Activated naive CD8-positive, alpha-beta T cell treated with anti-CD3 and anti-CD28 coated beads, Interleukin-2, amount 10 ng/mL, durations not matched to agents 7 days and 5 days (primary cell): ENCODE data around the gene SELENOS. TPM values are rescaled to one million over a fixed set of nuclear protein-coding genes. Genes with fewer than 3 reads are reported as not detected.
A peak's percentile ranks its signal among the peaks of the same experiment; 100 is the strongest.

Experiments
- ATAC-seq: fragments of 150-1000 bp; cut with Tn5 transposase; one replicate; pipeline ENCODE4 v1.10.0; 2021; ENCODE audit warnings: low read depth, moderate library complexity
- POLR2A ChIA-PET: fragments of 350-600 bp; sonication (Branson Sonifier 250); formaldehyde crosslinking; loops from one replicate; lab custom pipeline; 2021; ENCODE audit warnings: antibody characterized with exemption; lab: Charles Lee
- DNase-seq: peaks from one replicate; pipeline ENCODE4 v3.0.0; 2021
- H3K27ac Mint-ChIP-seq: one replicate; pipeline ENCODE4 v1.8.0; 2022; ENCODE audit warnings: mild to moderate bottlenecking, mixed read lengths
- H3K27me3 Mint-ChIP-seq: one replicate; pipeline ENCODE4 v1.8.0; 2022; ENCODE audit warnings: mild to moderate bottlenecking, moderate library complexity, mixed read lengths
- H3K36me3 Mint-ChIP-seq: one replicate; pipeline ENCODE4 v1.8.0; 2021; ENCODE audit warnings: mild to moderate bottlenecking, mixed read lengths
- H3K4me1 Mint-ChIP-seq: one replicate; pipeline ENCODE4 v1.8.0; 2021; ENCODE audit warnings: mixed read lengths
- H3K4me3 Mint-ChIP-seq: one replicate; pipeline ENCODE4 v1.8.0; 2022; ENCODE audit warnings: mild to moderate bottlenecking, moderate library complexity, mixed read lengths
- H3K9me3 Mint-ChIP-seq: one replicate; pipeline ENCODE4 v1.8.0; 2021; ENCODE audit warnings: mixed read lengths
- total RNA-seq, 2 experiments: library from RNA; stranded (reverse); gene quantifications; one replicate each; pipeline ENCODE4 v1.2.3, GENCODE V29; 2021

Gene SELENOS
- total RNA-seq, 2 experiments from 2014 or later, result 27.2 to 28.2 TPM

DNA sequence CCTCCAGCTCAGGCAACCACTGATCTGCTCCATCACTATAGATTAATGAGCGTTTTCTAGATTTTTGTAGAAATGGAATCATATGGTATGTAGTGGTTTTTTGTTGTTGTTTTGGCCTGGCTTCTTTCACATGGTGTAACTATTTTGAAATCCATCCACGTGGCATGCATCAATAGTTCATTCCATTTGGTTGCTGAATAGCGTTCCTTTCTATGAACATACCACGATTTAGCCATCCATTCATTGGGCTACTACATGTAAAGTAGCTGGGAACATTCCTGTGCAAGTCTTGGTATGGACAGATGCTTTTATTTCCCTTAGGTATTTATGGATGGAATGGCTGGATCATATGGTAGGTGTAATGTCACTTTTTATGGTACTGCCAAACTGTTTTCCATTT, 14.7 kb downstream of the SELENOS start:
- DNase-seq (no peak), ATAC-seq (no peak)
- Mint-ChIP-seq H3K27ac (no peak overlapping the region), H3K9me3 (no peaks in the 10 kb centered on the region), H3K27me3 (peaks cover 14% of the 10 kb centered on the region), H3K36me3 (no peaks in the 10 kb centered on the region), H3K4me3 (no peak overlapping the region), H3K4me1 (peaks cover 4% of the 10 kb centered on the region)
- POLR2A ChIA-PET, result interaction anchor here (1.2 kb wide), 1 partner anchor 11 kb away, joined by 5 read pairs; the partner anchor contains the start of gene CHSY1

DNA sequence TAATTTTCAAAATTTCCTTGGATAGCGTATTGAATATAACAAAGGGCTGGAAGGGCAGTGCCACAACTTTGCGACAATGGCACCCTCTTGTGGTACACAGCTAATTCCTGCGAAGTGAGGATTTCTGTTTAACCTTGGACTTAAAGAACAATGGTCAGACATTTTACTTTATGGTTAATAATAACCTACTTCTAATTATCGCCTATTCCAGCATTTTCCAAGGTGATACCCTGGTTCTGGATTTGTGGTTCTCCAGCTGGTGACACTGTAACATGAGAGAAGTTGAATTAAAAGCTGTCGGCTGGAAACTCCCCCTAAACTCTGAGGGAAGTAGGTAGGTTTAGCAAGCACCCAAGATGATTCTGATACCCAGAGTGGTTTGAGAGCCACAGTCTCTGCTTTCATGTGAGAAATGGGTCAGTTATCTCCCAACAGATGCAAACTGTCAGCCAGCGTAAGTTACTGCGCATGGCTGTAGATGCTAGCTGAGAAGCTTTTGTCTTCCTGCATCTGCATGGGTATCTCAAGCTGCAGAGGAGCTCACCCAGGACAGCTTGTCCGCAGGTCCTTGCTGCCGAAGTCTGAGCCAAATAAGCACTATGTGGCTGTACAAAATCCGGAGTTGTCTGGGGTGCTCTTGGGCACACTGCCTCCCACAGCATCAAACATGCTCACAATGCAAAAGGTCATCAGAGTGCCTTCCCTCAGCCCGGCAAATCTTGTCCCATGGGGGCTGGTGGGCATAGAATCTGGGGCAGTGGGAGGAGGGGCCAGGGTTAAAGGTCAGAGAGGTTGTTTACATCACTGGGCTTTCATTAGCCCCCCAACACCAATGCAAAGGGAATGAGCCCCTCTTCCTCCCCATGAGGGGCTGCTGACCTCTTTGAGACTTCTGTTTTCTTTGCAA, 18.8 kb downstream of the SELENOS start:
- H3K4me3 Mint-ChIP-seq, result no peak overlapping the region
- peaks cover 18% of the 10 kb centered on the region for H3K4me1 Mint-ChIP-seq
- H3K27ac Mint-ChIP-seq, result no peak overlapping the region
- no peaks in the 10 kb centered on the region for H3K36me3 Mint-ChIP-seq
- peak; percentile 51 for ATAC-seq
- POLR2A ChIA-PET, result interaction anchor here (1.0 kb wide), 1 partner anchor 243 kb away, joined by 3 read pairs; no protein-coding TSS in a partner anchor
- H3K27me3 Mint-ChIP-seq, result peaks cover 14% of the 10 kb centered on the region
- DNase-seq, result no peak
- no peaks in the 10 kb centered on the region for H3K9me3 Mint-ChIP-seq

DNA sequence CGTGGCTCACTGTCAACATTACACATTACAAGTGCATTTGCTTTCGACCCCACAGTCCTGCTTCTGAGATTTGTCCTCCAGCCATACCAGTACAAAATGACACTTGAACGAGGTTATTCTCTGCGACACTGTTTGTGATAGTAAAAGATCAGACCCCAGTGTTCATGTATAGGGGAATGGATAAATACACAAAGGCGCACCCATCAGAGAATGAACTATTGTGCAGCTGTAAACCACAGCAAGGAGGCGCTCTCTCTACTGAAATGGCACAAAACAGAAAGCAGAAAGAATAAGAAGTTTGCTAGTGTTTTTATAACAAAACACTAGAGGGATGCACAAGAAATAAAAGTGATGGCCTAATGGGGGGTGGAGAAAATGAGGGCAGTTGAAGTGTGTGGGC, 20.5 kb downstream of the SELENOS start:
- DNase-seq, result no peak
- no peak for ATAC-seq
- Mint-ChIP-seq H3K4me1 (peaks cover 28% of the 10 kb centered on the region), H3K9me3 (no peaks in the 10 kb centered on the region), H3K36me3 (no peaks in the 10 kb centered on the region), H3K27ac (no peak overlapping the region), H3K4me3 (no peak overlapping the region), H3K27me3 (peaks cover 10% of the 10 kb centered on the region)
- POLR2A ChIA-PET, result no interaction called here

DNA sequence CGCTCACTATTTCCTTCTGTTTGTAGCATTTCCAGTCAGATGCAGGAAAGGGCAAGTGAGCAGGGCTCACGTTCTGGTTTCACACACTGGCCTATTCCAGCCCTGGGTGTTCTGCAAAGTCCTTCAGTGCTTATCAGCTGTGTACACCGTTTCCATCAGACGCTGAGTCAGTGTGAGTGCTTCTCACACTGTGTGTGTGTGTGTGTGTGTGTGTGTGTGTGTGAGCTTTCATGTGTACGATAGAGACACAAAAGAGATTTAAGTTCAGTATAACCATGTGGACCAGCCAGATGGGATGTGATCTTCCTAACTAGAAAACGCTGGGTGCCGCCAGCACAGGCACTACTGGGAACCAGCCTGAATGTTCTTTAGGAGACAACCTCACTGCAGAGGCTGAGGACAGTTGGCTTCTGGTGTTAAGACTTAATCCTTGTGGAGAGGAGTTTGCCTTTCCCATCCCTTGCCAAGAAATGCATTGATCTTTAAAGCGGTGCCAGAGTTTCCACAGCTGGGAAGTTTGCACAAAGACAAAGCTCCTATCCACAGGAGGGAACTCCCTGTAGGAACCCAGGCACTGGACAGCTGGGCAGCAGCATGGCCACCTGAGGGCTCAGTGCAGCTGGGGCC, 21.6 kb downstream of the SELENOS start:
- H3K9me3 Mint-ChIP-seq, result no peaks in the 10 kb centered on the region
- H3K27ac Mint-ChIP-seq, result no peak overlapping the region
- peaks cover 28% of the 10 kb centered on the region for H3K4me1 Mint-ChIP-seq
- H3K4me3 Mint-ChIP-seq, result no peak overlapping the region
- no peak for DNase-seq
- H3K27me3 Mint-ChIP-seq, result peaks cover 10% of the 10 kb centered on the region
- POLR2A ChIA-PET, result no interaction called here
- peaks cover under 1% of the 10 kb centered on the region for H3K36me3 Mint-ChIP-seq
- no peak for ATAC-seq

- H3K4me3 Mint-ChIP-seq, result peak overlapping the region; percentile 3
- no peak overlapping the region for H3K27ac Mint-ChIP-seq
- peaks cover 33% of the 10 kb centered on the region for H3K4me1 Mint-ChIP-seq
- peaks cover 10% of the 10 kb centered on the region for H3K27me3 Mint-ChIP-seq
- H3K36me3 Mint-ChIP-seq, result peaks cover 5% of the 10 kb centered on the region
- no peaks in the 10 kb centered on the region for H3K9me3 Mint-ChIP-seq
- ATAC-seq, result no peak
- POLR2A ChIA-PET, result interaction anchor here (0.9 kb wide), 1 partner anchor 12 kb away, joined by 3 read pairs; no protein-coding TSS in a partner anchor
- DNase-seq, result no peak
These were observed 22.3 kb downstream of the SELENOS start for GRCh38 chr15:101255051-101255395.

- peaks cover 7% of the 10 kb centered on the region for H3K27me3 Mint-ChIP-seq
- peaks cover 39% of the 10 kb centered on the region for H3K4me1 Mint-ChIP-seq
- no peak overlapping the region for H3K27ac Mint-ChIP-seq
- peaks cover 11% of the 10 kb centered on the region for H3K36me3 Mint-ChIP-seq
- no peak overlapping the region for H3K4me3 Mint-ChIP-seq
- DNase-seq (no peak), ATAC-seq (no peak)
- POLR2A ChIA-PET, result interaction anchor here (0.9 kb wide), 1 partner anchor 12 kb away, joined by 3 read pairs; no protein-coding TSS in a partner anchor
- H3K9me3 Mint-ChIP-seq, result no peaks in the 10 kb centered on the region
These were observed 22.9 kb downstream of the SELENOS start for GRCh38 chr15:101254157-101255050.

DNA sequence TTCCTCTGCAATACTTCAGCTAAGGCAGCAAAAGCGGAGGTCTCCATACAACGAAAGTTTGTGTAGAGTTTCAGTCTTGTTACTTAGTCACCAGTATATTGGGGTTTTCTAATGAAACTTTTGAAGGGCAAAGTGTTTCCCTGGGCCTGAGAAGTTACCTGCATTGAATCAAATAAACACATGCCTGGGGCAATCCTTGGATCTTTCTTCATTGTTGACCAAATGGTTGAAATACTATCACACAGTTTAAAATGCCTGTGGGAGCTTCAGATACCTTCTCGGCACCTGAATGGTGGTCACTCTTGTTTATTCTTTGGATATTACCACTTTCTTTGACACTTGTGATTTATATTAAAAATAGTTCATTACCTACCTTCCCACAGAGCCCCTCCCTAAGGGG, 24.4 kb downstream of the SELENOS start:
- no peak for ATAC-seq
- H3K9me3 Mint-ChIP-seq, result no peaks in the 10 kb centered on the region
- H3K4me3 Mint-ChIP-seq, result peak overlapping the region; percentile 98
- H3K4me1 Mint-ChIP-seq, result peaks cover 47% of the 10 kb centered on the region
- peaks cover 18% of the 10 kb centered on the region for H3K36me3 Mint-ChIP-seq
- peak overlapping the region; percentile 96 for H3K27ac Mint-ChIP-seq
- H3K27me3 Mint-ChIP-seq, result no peaks in the 10 kb centered on the region
- POLR2A ChIA-PET, result interaction anchor here (1.5 to 1.9 kb wide), 3 partner anchors 10 to 129 kb away, joined by 3 to 22 read pairs (median 7); no protein-coding TSS in a partner anchor
- DNase-seq, result no peak

GRCh38 chr15:101251830-101252820, 25.2 kb downstream of the SELENOS start, which contains the start of gene CHSY1:
TSS of gene CHSY1 (minus strand) at chr15:101252048. CDS start at chr15:101251456, 592 bp downstream.
- Mint-ChIP-seq H3K4me3 (peak within 1 kb of the TSS; percentile 98), H3K27me3 (no peaks in the 10 kb centered on the region), H3K4me1 (peaks cover 54% of the 10 kb centered on the region), H3K36me3 (peaks cover 21% of the 10 kb centered on the region), H3K27ac (peak within 1 kb of the TSS; percentile 96), H3K9me3 (no peaks in the 10 kb centered on the region)
- ATAC-seq (peak; percentile 83), DNase-seq (peak; percentile 95)
- POLR2A ChIA-PET, result interaction anchor here (0.6 to 2.4 kb wide), 25 partner anchors 10 to 910 kb away, joined by 3 to 22 read pairs (median 5); partner anchors contain the start of gene SNRPA1

GRCh38 chr15:101250873-101251829, 26.1 kb downstream of the SELENOS start:
- Mint-ChIP-seq H3K27ac (peak overlapping the region; percentile 85), H3K27me3 (no peaks in the 10 kb centered on the region), H3K4me1 (peaks cover 61% of the 10 kb centered on the region), H3K36me3 (peaks cover 22% of the 10 kb centered on the region), H3K4me3 (peak overlapping the region; percentile 85), H3K9me3 (no peaks in the 10 kb centered on the region)
- DNase-seq, result peak; percentile 53
- ATAC-seq, result peak; percentile 39
- POLR2A ChIA-PET, result interaction anchor here (0.6 to 2.4 kb wide), 24 partner anchors 9 to 901 kb away, joined by 3 to 22 read pairs (median 5); partner anchors contain the start of gene SNRPA1

DNA sequence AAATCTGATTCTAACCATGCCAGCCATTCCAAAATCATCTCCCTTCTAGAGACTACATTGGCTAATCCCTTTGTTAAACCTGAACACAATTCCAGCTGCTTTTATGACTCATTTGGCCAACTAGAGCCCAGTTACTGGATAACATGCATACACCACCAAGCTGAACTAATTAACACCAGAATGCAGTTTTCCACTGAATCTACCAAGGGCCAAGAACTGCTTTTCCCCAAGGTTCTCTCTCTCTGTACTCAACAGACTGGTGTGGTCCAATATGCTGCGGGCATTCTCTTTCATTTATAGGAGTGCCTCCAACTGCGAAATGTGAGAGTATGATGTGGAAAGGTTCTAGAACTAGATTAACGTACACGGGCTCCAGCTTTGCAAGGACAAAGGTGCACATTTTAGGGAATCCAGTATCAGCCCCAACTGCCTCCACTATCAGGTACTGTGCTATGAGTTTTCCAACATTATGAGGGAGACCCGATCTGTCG, 26.9 kb downstream of the SELENOS start:
- POLR2A ChIA-PET, result interaction anchor here (1.0 to 2.4 kb wide), 7 partner anchors 8 to 160 kb away, joined by 3 to 9 read pairs (median 4); no protein-coding TSS in a partner anchor
- Mint-ChIP-seq H3K4me1 (peaks cover 63% of the 10 kb centered on the region), H3K9me3 (no peaks in the 10 kb centered on the region), H3K27ac (peak overlapping the region; percentile 80), H3K36me3 (peaks cover 26% of the 10 kb centered on the region), H3K4me3 (peak overlapping the region; percentile 75), H3K27me3 (no peaks in the 10 kb centered on the region)
- no peak for ATAC-seq
- no peak for DNase-seq

DNA sequence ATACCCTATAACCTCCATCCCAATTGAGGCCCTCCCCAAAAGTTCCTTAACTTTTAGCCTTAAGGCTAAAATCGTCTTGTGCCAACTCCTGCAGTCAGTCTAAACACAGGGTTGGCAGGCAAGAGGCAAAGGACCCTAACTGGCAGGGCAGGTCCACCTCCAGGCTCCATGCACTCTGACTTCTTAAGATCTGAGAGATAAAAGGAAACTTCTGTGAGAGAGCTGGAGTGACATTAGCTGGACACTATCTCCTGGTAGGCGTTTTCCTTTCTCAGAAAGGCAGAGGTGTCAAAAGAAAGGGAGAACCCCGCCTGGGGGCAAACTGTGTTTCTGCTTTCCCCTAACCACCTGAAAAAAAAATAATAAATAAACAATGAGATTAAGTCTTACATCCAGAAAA, 29.0 kb downstream of the SELENOS start:
- POLR2A ChIA-PET, result no interaction called here
- Mint-ChIP-seq H3K4me1 (peaks cover 75% of the 10 kb centered on the region), H3K27ac (no peak overlapping the region), H3K36me3 (peaks cover 26% of the 10 kb centered on the region), H3K27me3 (no peaks in the 10 kb centered on the region), H3K4me3 (peak overlapping the region; percentile 29), H3K9me3 (no peaks in the 10 kb centered on the region)
- no peak for DNase-seq
- ATAC-seq, result no peak
